Measurements from ENCODE around the gene MRC2. TPM values are rescaled to one million over a fixed set of nuclear protein-coding genes. Genes with fewer than 3 reads are reported as not detected.
A peak's percentile ranks its signal among the peaks of the same experiment; 100 is the strongest.

The MRC2 gene
- total and polyA plus RNA-seq, 9 of the 15 experiments (the other 6 are each of a cell fraction or from before 2014, with no cell fraction given): 0.28 to 11.5 (median 6.6) TPM

DNA sequence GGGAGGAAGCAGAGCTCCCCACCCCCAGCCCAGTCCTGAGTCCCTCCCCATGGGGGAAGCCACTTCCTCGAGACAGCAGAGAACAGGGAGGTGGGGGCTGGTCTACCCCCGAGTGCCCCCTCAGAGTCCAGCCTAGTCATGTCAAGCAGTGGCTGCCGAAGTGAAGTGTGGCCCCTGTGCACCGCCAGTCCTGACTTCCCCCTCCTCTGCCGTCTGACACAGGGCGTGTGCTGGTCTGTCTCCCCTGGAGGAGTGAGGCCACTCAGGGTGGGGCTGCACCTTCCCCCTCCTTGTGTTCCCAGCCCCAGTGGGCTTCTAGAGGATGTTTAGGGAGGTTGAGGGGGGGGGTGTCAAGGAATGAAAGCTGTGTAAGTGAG lies 46.9 kb downstream of the MRC2 start:
- BruUV-seq (replicated peaks): no TSS peak
- H3K9me1 ChIP-seq (ENCODE audit: control insufficient read depth, insufficient read depth, low read length): no peaks in the 10 kb centered on the region
- H3K9me3 ChIP-seq (replicated peaks; ENCODE audit: control insufficient read depth, insufficient read depth, low read depth, low read length): no peaks in the 10 kb centered on the region
- H3K4me1 ChIP-seq (replicated peaks in 1 of 2; ENCODE audit: control insufficient read depth in 2 of 2, insufficient read depth in 2 of 2, low read length in 2 of 2): peaks cover 8 to 45% of the 10 kb centered on the region in 2 experiments; a peak in 4 of 5 replicates
- no peak overlapping the region for H3K27ac ChIP-seq (ENCODE audit: extremely low read depth, low read depth, low read length)
- H3K4me3 ChIP-seq: no peak overlapping the region
- in situ Hi-C loops (cut with MboI): no loop called here
- CTCF ChIA-PET (ENCODE audit: low intra/inter-chr PET ratio): no interaction called here
- no peak overlapping the region for H3K4me2 ChIP-seq (ENCODE audit: insufficient read depth, low read length)
- peak overlapping the region in 1 of 2 experiments; percentile 74; a peak in 1 of 4 replicates for H3K9ac ChIP-seq (ENCODE audit: insufficient read depth in 1 of 2, low read depth in 2 of 2, low read length in 2 of 2)
- peak; percentile 19; the same call in 2 of the 3 replicates for ATAC-seq
- DNase-seq (ENCODE audit: extremely low read depth in 1 of 4, low spot score in 3 of 4): peak in 1 of 4 experiments; percentile 36
- 11% methylated on average over 5 of the region's 6 CpGs for WGBS (ENCODE audit: insufficient coverage, low coverage, missing lambda C conversion rate)
- H3K27me3 ChIP-seq (ENCODE audit: control insufficient read depth in 2 of 2, insufficient read depth in 2 of 2, low read length in 2 of 2): no peaks in the 10 kb centered on the region
- H3K36me3 ChIP-seq (ENCODE audit: control insufficient read depth, insufficient read depth, low read length): no peaks in the 10 kb centered on the region
- no peaks in the 10 kb centered on the region for H4K20me1 ChIP-seq (replicated peaks; ENCODE audit: control insufficient read depth, insufficient read depth, low read length)
- no peak for FAIRE-seq
- 0 out of 2 replicates have a peak overlapping the region, but pooled peaks have one; percentile 38 for H2AFZ ChIP-seq (ENCODE audit: low read depth, low read length)
- intact Hi-C loops (cut with micrococcal nuclease): loop anchor here (10.0 kb wide), 1 partner anchor 730 kb away; no protein-coding TSS in a partner anchor
- H3K79me2 ChIP-seq (ENCODE audit: control insufficient read depth, insufficient read depth, low read length): no peaks in the 10 kb centered on the region
- POLR2A ChIA-PET: interaction anchor here (0.5 to 0.6 kb wide), 2 partner anchors 19 to 36 kb away, joined by 3 read pairs; no protein-coding TSS in a partner anchor
- TF ChIP-seq ZNF174 (CRISPR knock-in tag; IDR thresholded peaks at IDR 0.05) (no peak), ZNF75A (CRISPR knock-in tag; IDR thresholded peaks at IDR 0.05) (no peak), RFX1 (IDR thresholded peaks at IDR 0.05) (no peak), HCFC1 (IDR thresholded peaks at IDR 0.05; ENCODE audit: low read depth, low read length) (no peak), ARID4B (CRISPR knock-in tag; IDR thresholded peaks at IDR 0.05) (no peak), SNAPC5 (CRISPR knock-in tag; IDR thresholded peaks at IDR 0.05) (no peak)
- TF ChIP-seq, protein P1, sequence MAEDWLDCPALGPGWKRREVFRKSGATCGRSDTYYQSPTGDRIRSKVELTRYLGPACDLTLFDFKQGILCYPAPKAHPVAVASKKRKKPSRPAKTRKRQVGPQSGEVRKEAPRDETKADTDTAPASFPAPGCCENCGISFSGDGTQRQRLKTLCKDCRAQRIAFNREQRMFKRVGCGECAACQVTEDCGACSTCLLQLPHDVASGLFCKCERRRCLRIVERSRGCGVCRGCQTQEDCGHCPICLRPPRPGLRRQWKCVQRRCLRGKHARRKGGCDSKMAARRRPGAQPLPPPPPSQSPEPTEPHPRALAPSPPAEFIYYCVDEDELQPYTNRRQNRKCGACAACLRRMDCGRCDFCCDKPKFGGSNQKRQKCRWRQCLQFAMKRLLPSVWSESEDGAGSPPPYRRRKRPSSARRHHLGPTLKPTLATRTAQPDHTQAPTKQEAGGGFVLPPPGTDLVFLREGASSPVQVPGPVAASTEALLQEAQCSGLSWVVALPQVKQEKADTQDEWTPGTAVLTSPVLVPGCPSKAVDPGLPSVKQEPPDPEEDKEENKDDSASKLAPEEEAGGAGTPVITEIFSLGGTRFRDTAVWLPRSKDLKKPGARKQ (CRISPR knock-in tag; IDR thresholded peaks at IDR 0.05): no peak
- TF ChIP-seq, protein P2, sequence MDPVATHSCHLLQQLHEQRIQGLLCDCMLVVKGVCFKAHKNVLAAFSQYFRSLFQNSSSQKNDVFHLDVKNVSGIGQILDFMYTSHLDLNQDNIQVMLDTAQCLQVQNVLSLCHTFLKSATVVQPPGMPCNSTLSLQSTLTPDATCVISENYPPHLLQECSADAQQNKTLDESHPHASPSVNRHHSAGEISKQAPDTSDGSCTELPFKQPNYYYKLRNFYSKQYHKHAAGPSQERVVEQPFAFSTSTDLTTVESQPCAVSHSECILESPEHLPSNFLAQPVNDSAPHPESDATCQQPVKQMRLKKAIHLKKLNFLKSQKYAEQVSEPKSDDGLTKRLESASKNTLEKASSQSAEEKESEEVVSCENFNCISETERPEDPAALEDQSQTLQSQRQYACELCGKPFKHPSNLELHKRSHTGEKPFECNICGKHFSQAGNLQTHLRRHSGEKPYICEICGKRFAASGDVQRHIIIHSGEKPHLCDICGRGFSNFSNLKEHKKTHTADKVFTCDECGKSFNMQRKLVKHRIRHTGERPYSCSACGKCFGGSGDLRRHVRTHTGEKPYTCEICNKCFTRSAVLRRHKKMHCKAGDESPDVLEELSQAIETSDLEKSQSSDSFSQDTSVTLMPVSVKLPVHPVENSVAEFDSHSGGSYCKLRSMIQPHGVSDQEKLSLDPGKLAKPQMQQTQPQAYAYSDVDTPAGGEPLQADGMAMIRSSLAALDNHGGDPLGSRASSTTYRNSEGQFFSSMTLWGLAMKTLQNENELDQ (CRISPR knock-in tag; IDR thresholded peaks at IDR 0.05; ENCODE audit: borderline replicate concordance): no peak
- TF ChIP-seq, protein P3, sequence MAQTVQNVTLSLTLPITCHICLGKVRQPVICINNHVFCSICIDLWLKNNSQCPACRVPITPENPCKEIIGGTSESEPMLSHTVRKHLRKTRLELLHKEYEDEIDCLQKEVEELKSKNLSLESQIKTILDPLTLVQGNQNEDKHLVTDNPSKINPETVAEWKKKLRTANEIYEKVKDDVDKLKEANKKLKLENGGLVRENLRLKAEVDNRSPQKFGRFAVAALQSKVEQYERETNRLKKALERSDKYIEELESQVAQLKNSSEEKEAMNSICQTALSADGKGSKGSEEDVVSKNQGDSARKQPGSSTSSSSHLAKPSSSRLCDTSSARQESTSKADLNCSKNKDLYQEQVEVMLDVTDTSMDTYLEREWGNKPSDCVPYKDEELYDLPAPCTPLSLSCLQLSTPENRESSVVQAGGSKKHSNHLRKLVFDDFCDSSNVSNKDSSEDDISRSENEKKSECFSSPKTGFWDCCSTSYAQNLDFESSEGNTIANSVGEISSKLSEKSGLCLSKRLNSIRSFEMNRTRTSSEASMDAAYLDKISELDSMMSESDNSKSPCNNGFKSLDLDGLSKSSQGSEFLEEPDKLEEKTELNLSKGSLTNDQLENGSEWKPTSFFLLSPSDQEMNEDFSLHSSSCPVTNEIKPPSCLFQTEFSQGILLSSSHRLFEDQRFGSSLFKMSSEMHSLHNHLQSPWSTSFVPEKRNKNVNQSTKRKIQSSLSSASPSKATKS (CRISPR knock-in tag; IDR thresholded peaks at IDR 0.05): no peak

Data from K562 (cell line).